Neural progenitor cell (in vitro differentiated cells): ENCODE data around the gene ZNF330.

Experiments used
- CTCF ChIP-seq: fragments of 200-600 bp; sonication (generic); IDR thresholded peaks from 2 replicates; pipeline ENCODE4 v1.5.1; 2017; ENCODE audit warnings: antibody characterized with exemption, mild to moderate bottlenecking
- EZH2 ChIP-seq: fragments of 200-600 bp; sonication (generic); IDR thresholded peaks from 2 replicates; pipeline ENCODE4 v1.6.1; 2017; ENCODE audit warnings: antibody characterized with exemption, mild to moderate bottlenecking, moderate library complexity
- EZH2phosphoT487 ChIP-seq: fragments of 200-600 bp; sonication (generic); IDR thresholded peaks from 2 replicates; pipeline ENCODE4 v1.6.1; 2017; ENCODE audit warnings: antibody characterized with exemption

DNA sequence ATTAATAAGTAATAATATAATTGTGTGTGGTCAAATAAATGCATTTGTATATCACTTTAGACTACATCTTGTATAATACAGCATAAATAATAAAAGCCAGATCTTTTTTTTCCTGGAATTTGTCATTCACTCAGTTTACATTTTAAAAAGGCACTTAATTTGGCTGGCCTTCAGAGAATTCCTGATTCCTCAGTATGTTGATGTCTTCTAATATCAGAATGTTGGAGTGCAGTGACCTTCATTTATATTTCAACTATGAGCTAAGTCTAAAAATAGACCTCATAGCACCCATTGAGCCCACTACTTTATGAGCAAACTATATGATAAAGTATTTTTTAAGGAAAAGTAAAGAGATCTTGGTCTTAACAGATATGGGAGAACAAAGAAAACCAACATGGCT lies 27.8 kb downstream of the ZNF330 start:
- TF ChIP-seq CTCF (no peak), EZH2 (no peak), EZH2phosphoT487 (no peak)
